ENCODE data around the gene KRT75.

Gene KRT75

GRCh38 chr12:52403561-52403960 lies 30.6 kb downstream of the KRT75 start:
- H3K4me1 ChIP-seq (ENCODE audit: insufficient read depth, low read length) = no peaks in the 10 kb centered on the region
- H3K4me3 ChIP-seq (ENCODE audit: low read length) = no peak overlapping the region
- no peak overlapping the region for H2AFZ ChIP-seq (ENCODE audit: low read depth, low read length)
- H3K36me3 ChIP-seq (ENCODE audit: insufficient read depth, low read length) = no peaks in the 10 kb centered on the region
- H3K9me3 ChIP-seq (ENCODE audit: low read length) = no peaks in the 10 kb centered on the region
- no peaks in the 10 kb centered on the region for H3K27me3 ChIP-seq (ENCODE audit: insufficient read depth, low read length)

DNA sequence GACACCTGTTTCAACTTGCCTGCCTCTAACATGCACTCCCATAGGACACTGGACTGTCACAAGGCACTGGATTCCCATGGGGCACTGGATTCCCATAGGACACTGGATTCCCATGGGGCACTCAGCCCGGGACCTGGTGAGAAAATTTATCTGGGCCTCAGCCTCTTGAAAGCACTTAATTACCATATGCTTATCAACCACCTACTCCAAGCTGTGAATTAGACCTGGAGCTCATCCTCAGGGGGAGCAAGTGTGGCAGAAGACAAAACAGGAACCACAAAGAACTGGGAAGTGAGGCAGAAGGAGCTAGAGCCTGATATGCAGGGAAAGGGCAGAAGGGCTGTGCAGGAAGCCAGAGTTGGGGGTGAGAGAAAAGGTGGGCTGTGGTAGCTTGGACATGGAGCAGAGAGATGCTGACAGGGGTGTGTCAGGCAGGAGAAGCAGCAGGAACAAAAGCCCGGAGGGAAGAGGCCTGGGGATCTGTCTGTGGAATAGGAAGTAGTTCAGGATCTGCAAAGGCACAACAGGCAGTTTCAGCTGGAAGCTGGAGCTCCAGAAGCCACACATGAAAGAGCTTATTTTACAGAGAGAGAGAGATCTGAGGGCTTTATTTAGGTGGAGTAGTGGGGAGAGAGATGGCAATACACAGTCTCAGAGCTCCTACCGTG lies 31.2 kb downstream of the KRT75 start:
- Histone ChIP-seq H3K9me3 (ENCODE audit: low read length) (no peaks in the 10 kb centered on the region), H2AFZ (ENCODE audit: low read depth, low read length) (no peak overlapping the region), H3K27me3 (ENCODE audit: insufficient read depth, low read length) (no peaks in the 10 kb centered on the region), H3K36me3 (ENCODE audit: insufficient read depth, low read length) (no peaks in the 10 kb centered on the region), H3K4me3 (ENCODE audit: low read length) (no peak overlapping the region), H3K4me1 (ENCODE audit: insufficient read depth, low read length) (no peaks in the 10 kb centered on the region)

DNA sequence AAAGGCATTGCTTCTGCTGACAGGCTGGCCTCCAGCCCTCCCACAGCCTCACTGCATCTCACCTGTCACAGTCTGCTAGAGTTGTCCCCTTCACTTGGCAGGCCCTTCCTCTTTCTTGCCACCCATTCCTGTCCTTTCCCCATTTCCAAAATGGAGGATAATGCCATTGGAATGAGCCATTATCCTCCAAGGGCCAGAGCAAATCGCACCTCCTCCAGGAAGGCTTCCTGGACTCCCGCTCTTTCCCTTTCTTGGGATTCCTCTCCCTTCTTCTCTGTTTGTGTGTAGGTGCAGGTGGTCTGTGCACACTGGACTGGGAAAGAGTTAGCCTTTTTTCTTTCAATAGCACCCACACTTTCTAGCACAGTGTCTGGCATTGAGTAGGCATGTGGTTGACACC lies 31.8 kb downstream of the KRT75 start:
- Histone ChIP-seq H3K27me3 (ENCODE audit: insufficient read depth, low read length) (no peaks in the 10 kb centered on the region), H2AFZ (ENCODE audit: low read depth, low read length) (no peak overlapping the region), H3K9me3 (ENCODE audit: low read length) (no peaks in the 10 kb centered on the region), H3K4me1 (ENCODE audit: insufficient read depth, low read length) (no peaks in the 10 kb centered on the region), H3K36me3 (ENCODE audit: insufficient read depth, low read length) (no peaks in the 10 kb centered on the region), H3K4me3 (ENCODE audit: low read length) (no peak overlapping the region)

GRCh38 chr12:52401926-52402325 lies 32.2 kb downstream of the KRT75 start:
- H3K4me1 ChIP-seq (ENCODE audit: insufficient read depth, low read length) = no peaks in the 10 kb centered on the region
- no peaks in the 10 kb centered on the region for H3K9me3 ChIP-seq (ENCODE audit: low read length)
- H3K27me3 ChIP-seq (ENCODE audit: insufficient read depth, low read length) = no peaks in the 10 kb centered on the region
- H2AFZ ChIP-seq (ENCODE audit: low read depth, low read length) = no peak overlapping the region
- H3K36me3 ChIP-seq (ENCODE audit: insufficient read depth, low read length) = no peaks in the 10 kb centered on the region
- H3K4me3 ChIP-seq (ENCODE audit: low read length) = no peak overlapping the region

DNA sequence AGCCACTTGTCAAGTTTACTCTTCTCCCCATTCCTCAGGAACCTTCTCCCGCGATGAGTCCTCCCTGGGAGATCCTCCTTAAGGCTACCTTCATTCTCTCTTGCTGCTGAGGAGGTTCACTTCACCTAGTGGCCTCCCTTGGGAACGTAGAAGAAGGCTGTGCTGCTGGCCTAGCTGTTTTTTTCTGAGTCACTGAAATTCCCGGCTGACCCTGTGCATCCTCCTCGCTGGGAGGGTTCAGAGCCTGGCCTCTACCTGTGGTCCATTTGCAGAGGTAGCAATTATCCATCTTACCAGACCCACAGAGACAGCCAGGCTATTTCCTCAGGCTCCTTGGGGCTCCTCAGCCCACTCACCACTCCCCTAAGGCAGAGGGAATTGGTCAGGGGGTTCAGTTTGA lies 32.6 kb downstream of the KRT75 start:
- Histone ChIP-seq H2AFZ (ENCODE audit: low read depth, low read length) (no peak overlapping the region), H3K9me3 (ENCODE audit: low read length) (no peaks in the 10 kb centered on the region), H3K36me3 (ENCODE audit: insufficient read depth, low read length) (no peaks in the 10 kb centered on the region), H3K27me3 (ENCODE audit: insufficient read depth, low read length) (peaks cover 2% of the 10 kb centered on the region), H3K4me3 (ENCODE audit: low read length) (no peak overlapping the region), H3K4me1 (ENCODE audit: insufficient read depth, low read length) (no peaks in the 10 kb centered on the region)

- peaks cover 3% of the 10 kb centered on the region for H3K27me3 ChIP-seq (ENCODE audit: insufficient read depth, low read length)
- no peak overlapping the region for H3K4me3 ChIP-seq (ENCODE audit: low read length)
- no peaks in the 10 kb centered on the region for H3K36me3 ChIP-seq (ENCODE audit: insufficient read depth, low read length)
- H3K4me1 ChIP-seq (ENCODE audit: insufficient read depth, low read length) = no peaks in the 10 kb centered on the region
- no peak overlapping the region for H2AFZ ChIP-seq (ENCODE audit: low read depth, low read length)
- no peaks in the 10 kb centered on the region for H3K9me3 ChIP-seq (ENCODE audit: low read length)
Observed at GRCh38 chr12:52400906-52401305, 33.3 kb downstream of the KRT75 start.

DNA sequence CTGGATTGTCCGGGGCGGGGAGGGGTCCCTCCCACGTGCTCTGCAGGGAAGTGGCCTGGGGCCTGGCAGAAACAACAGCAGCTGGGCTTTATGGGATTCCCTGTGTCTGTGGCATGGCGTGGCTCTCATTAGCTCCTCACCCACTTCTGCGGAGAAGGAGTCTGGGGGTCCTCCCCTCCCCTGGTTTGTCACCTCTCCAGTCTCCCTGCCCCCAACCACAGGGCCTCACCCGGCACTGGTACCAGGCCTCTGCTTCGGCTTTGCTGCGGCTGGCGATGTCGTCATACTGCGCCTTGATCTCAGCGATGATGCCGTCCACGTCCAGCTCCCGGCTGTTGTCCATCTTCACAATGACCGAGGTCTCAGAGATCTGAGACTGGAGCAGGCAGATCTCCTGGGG lies 34.4 kb downstream of the KRT75 start:
- Histone ChIP-seq H3K36me3 (ENCODE audit: insufficient read depth, low read length) (no peaks in the 10 kb centered on the region), H2AFZ (ENCODE audit: low read depth, low read length) (no peak overlapping the region), H3K4me3 (ENCODE audit: low read length) (no peak overlapping the region), H3K4me1 (ENCODE audit: insufficient read depth, low read length) (no peaks in the 10 kb centered on the region), H3K9me3 (ENCODE audit: low read length) (no peaks in the 10 kb centered on the region), H3K27me3 (ENCODE audit: insufficient read depth, low read length) (peaks cover 3% of the 10 kb centered on the region)

- no peaks in the 10 kb centered on the region for H3K4me1 ChIP-seq (ENCODE audit: insufficient read depth, low read length)
- no peaks in the 10 kb centered on the region for H3K9me3 ChIP-seq (ENCODE audit: low read length)
- H3K4me3 ChIP-seq (ENCODE audit: low read length) = no peak overlapping the region
- peaks cover 3% of the 10 kb centered on the region for H3K27me3 ChIP-seq (ENCODE audit: insufficient read depth, low read length)
- H2AFZ ChIP-seq (ENCODE audit: low read depth, low read length) = no peak overlapping the region
- H3K36me3 ChIP-seq (ENCODE audit: insufficient read depth, low read length) = no peaks in the 10 kb centered on the region
Observed at GRCh38 chr12:52398176-52398575, 36.0 kb downstream of the KRT75 start.

DNA sequence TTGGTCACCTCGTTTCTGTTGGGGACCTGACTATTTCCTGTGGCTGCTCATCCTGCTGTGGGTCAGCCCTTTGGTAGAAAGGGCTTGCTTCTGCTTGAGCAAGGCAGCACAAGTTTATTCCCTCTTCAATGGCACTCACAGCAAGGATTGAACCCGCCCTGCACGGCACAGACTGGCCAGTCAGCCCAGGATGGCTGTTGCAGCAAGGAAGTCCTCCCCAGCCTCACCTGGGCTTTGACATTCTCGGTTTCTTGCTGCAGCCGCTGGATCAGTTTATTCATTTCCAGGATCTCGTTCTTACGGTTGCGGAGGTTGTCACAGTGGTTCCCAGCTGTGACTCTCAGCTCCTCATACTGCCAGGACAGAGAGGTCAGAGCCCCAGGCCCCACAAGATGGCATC lies 37.5 kb downstream of the KRT75 start:
- Histone ChIP-seq H3K36me3 (ENCODE audit: insufficient read depth, low read length) (no peaks in the 10 kb centered on the region), H3K27me3 (ENCODE audit: insufficient read depth, low read length) (peaks cover 3% of the 10 kb centered on the region), H2AFZ (ENCODE audit: low read depth, low read length) (no peak overlapping the region), H3K4me3 (ENCODE audit: low read length) (no peak overlapping the region), H3K9me3 (ENCODE audit: low read length) (no peaks in the 10 kb centered on the region), H3K4me1 (ENCODE audit: insufficient read depth, low read length) (no peaks in the 10 kb centered on the region)

DNA sequence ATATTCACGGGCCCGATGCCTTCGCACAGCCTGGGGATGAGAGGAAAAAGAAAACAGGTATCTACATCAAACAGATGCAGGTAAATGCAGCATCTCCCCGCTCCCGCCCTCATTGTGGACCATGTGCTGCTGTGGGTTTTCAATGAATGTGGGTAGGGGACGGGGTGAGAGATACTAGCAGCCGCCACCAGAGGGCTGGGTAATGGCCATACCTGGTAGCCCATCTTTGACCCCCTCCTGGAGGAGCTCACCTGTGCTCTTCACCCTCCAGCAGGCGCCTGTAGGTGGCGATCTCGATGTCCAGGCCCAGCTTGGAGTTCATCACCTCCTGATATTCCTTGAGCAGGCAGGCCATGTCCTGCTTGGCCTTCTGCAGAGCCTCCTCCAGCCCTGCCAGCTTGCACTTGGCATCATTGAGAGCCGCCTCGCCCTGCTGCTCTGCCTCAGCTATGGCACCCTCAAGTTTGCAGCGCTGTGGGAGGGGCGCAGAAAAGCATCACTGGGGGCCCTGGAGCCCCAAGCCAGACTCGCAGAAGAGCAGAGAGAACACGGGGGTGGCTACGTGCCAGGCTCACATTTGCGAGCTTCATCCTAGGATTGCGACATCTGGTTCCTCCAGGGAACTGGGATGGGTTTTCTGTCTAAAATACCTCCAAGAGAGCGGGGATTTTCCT lies 38.3 kb downstream of the KRT75 start:
- Histone ChIP-seq H3K4me1 (ENCODE audit: insufficient read depth, low read length) (no peaks in the 10 kb centered on the region), H2AFZ (ENCODE audit: low read depth, low read length) (no peak overlapping the region), H3K9me3 (ENCODE audit: low read length) (no peaks in the 10 kb centered on the region), H3K4me3 (ENCODE audit: low read length) (no peak overlapping the region), H3K36me3 (ENCODE audit: insufficient read depth, low read length) (no peaks in the 10 kb centered on the region), H3K27me3 (ENCODE audit: insufficient read depth, low read length) (peaks cover 9% of the 10 kb centered on the region)

GRCh38 chr12:52394836-52395405 lies 39.2 kb downstream of the KRT75 start:
- Histone ChIP-seq H3K4me3 (ENCODE audit: low read length) (no peak overlapping the region), H3K36me3 (ENCODE audit: insufficient read depth, low read length) (no peaks in the 10 kb centered on the region), H2AFZ (ENCODE audit: low read depth, low read length) (no peak overlapping the region), H3K9me3 (ENCODE audit: low read length) (no peaks in the 10 kb centered on the region), H3K4me1 (ENCODE audit: insufficient read depth, low read length) (no peaks in the 10 kb centered on the region), H3K27me3 (ENCODE audit: insufficient read depth, low read length) (peaks cover 9% of the 10 kb centered on the region)

- no peak overlapping the region for H2AFZ ChIP-seq (ENCODE audit: low read depth, low read length)
- H3K27me3 ChIP-seq (ENCODE audit: insufficient read depth, low read length) = peaks cover 15% of the 10 kb centered on the region
- H3K36me3 ChIP-seq (ENCODE audit: insufficient read depth, low read length) = no peaks in the 10 kb centered on the region
- H3K4me1 ChIP-seq (ENCODE audit: insufficient read depth, low read length) = no peaks in the 10 kb centered on the region
- no peak overlapping the region for H3K4me3 ChIP-seq (ENCODE audit: low read length)
- no peaks in the 10 kb centered on the region for H3K9me3 ChIP-seq (ENCODE audit: low read length)
Observed at GRCh38 chr12:52392465-52393007, 41.6 kb downstream of the KRT75 start.

DNA sequence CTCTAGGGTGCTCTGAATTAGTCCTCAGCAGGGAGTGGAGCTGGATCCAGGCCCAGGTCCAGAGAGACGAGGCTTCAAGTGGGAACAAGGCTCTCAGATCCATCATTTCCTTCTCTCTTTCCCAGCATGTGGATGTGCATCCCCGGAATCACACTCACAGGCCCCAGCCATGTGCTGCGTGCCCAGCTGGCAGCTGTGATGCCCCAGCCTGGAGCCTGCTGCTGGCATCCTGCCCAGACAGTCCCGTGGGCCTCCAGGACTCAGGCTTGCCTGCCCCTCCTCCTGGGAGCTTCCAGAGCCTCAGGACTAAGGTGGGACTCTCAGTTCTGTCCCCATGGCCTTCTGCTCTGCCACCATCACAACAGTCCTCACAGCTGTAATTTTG lies 42.6 kb downstream of the KRT75 start:
- Histone ChIP-seq H2AFZ (ENCODE audit: low read depth, low read length) (no peak overlapping the region), H3K36me3 (ENCODE audit: insufficient read depth, low read length) (no peaks in the 10 kb centered on the region), H3K4me3 (ENCODE audit: low read length) (no peak overlapping the region), H3K4me1 (ENCODE audit: insufficient read depth, low read length) (no peaks in the 10 kb centered on the region), H3K27me3 (ENCODE audit: insufficient read depth, low read length) (peaks cover 14% of the 10 kb centered on the region), H3K9me3 (ENCODE audit: low read length) (no peaks in the 10 kb centered on the region)

Data from neuron (in vitro differentiated cells).